GM12872 (cell line): ENCODE results near the gene KCTD4.

Experiments
- TF ChIP-seq, protein P1 (sequence below): IDR thresholded peaks from 3 replicates; pipeline ENCODE4 v1.5.1; 2011; ENCODE audit warnings: low read depth, mild to moderate bottlenecking, low read length, moderate library complexity; ENCODE audit not compliant: insufficient read depth

The KCTD4 gene

GRCh38 chr13:45200701-45201232 is at the start of gene KCTD4:
TSS of gene KCTD4 (minus strand) at chr13:45201045. CDS start at chr13:45194567, 6,478 bp downstream.
- TF ChIP-seq, protein P1, sequence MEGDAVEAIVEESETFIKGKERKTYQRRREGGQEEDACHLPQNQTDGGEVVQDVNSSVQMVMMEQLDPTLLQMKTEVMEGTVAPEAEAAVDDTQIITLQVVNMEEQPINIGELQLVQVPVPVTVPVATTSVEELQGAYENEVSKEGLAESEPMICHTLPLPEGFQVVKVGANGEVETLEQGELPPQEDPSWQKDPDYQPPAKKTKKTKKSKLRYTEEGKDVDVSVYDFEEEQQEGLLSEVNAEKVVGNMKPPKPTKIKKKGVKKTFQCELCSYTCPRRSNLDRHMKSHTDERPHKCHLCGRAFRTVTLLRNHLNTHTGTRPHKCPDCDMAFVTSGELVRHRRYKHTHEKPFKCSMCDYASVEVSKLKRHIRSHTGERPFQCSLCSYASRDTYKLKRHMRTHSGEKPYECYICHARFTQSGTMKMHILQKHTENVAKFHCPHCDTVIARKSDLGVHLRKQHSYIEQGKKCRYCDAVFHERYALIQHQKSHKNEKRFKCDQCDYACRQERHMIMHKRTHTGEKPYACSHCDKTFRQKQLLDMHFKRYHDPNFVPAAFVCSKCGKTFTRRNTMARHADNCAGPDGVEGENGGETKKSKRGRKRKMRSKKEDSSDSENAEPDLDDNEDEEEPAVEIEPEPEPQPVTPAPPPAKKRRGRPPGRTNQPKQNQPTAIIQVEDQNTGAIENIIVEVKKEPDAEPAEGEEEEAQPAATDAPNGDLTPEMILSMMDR, result no peak

GRCh38 chr13:45249662-45250061 is 48.8 kb upstream of the KCTD4 start:
- TF ChIP-seq, protein P1, result no peak

- TF ChIP-seq, protein P1, result no peak
Measured at GRCh38 chr13:45243077-45243476, 42.2 kb upstream of the KCTD4 start.

- TF ChIP-seq, protein P1, result no peak
Measured at GRCh38 chr13:45242524-45242923, 41.7 kb upstream of the KCTD4 start.

GRCh38 chr13:45242070-45242469 is 41.2 kb upstream of the KCTD4 start:
- TF ChIP-seq, protein P1, result no peak

DNA sequence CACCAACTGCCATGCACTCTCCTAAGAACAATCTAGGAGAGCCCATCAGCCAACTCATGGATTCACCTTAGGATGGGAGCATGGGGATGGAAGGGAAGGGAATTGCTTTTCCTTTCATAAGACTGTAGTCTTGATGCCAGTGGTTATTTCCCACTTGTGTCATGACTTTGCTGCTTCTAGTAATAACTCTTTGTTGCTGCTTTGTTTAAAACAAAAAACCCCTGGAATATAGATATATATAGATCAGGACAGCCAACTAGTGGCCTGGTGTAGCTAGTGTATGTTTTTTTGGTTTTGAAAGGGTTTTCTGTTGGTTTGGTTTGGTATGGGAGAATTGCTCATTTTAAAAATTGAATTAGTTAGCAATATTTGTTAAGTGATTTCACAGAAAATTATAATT is 39.3 kb upstream of the KCTD4 start:
- TF ChIP-seq, protein P1, result no peak

GRCh38 chr13:45238945-45239795 is 38.3 kb upstream of the KCTD4 start:
- TF ChIP-seq, protein P1, result no peak
